H1 (cell line): ENCODE results near the gene SNX25. TPM values are rescaled to one million over a fixed set of nuclear protein-coding genes. Genes with fewer than 3 reads are reported as not detected.

Experiments
- CTCF ChIA-PET: fragments of 300-600 bp; sonication (Branson Sonifier 250); formaldehyde crosslinking; loops from one replicate; lab custom pipeline; 2021; ENCODE audit not compliant: partially characterized antibody; lab: Charles Lee
- POLR2A ChIA-PET: fragments of 300-600 bp; sonication (Branson Sonifier 250); formaldehyde crosslinking; loops from one replicate; lab custom pipeline; 2021; ENCODE audit warnings: inconsistent platforms; ENCODE audit not compliant: partially characterized antibody; lab: Charles Lee
- DNase-seq, 2 experiments: peaks; one replicate each; pipeline versions ENCODE4 v3.0.0 to v3.0.0-alpha.2; 2010 to 2022; ENCODE audit warnings: low spot score in 2 of 2, low read depth in 1 of 2, mixed read lengths in 1 of 2
- FAIRE-seq: peaks from 2 replicates; lab custom pipeline; 2011; peaks lifted over from hg19 to GRCh38; lab: Jason Lieb, UNC
- H2AFZ ChIP-seq: 2 replicates; pipeline ENCODE4 v1.8.1; 2012; ENCODE audit warnings: low read length, inconsistent platforms
- H2AK5ac ChIP-seq: 2 replicates; pipeline ENCODE4 v1.6.1; 2013; ENCODE audit warnings: low read depth, low read length
- H2BK120ac ChIP-seq: replicated peaks from 2 replicates; pipeline ENCODE3; 2013; ENCODE audit warnings: low read depth, low read length, inconsistent platforms
- H2BK12ac ChIP-seq: 2 replicates; pipeline ENCODE4 v1.6.1; 2013; ENCODE audit warnings: low read depth, low read length
- H2BK15ac ChIP-seq: 2 replicates; pipeline ENCODE4 v1.6.1; 2013; ENCODE audit warnings: low read length
- H2BK20ac ChIP-seq: 2 replicates; pipeline ENCODE4 v1.6.1; 2013; ENCODE audit warnings: low read length
- H2BK5ac ChIP-seq: 2 replicates; pipeline ENCODE4 v1.6.1; 2013; ENCODE audit warnings: low read depth, low read length
- H3K14ac ChIP-seq: 2 replicates; pipeline ENCODE4 v1.6.1; 2013; ENCODE audit warnings: inconsistent platforms; ENCODE audit not compliant: insufficient read length
- H3K18ac ChIP-seq: 2 replicates; pipeline ENCODE4 v1.6.1; 2013; ENCODE audit warnings: low read length; ENCODE audit errors: extremely low read depth
- H3K23ac ChIP-seq: 2 replicates; pipeline ENCODE4 v1.6.1; 2013; ENCODE audit warnings: inconsistent platforms; ENCODE audit not compliant: insufficient read length
- H3K23me2 ChIP-seq: 2 replicates; pipeline ENCODE4 v1.6.1; 2013; ENCODE audit warnings: low read depth, low read length
- H3K27ac ChIP-seq: 2 replicates; pipeline ENCODE4 v1.6.1; 2011; ENCODE audit warnings: low read depth, low read length, inconsistent platforms
- H3K27me3 ChIP-seq, 4 experiments: replicated peaks in 1 of 4; 1 replicate in 1 of 4; 2 replicates in 3 of 4; pipeline versions ENCODE4 v1.6.1 to v1.8.1; 2011 to 2013; ENCODE audit warnings: low read length in 3 of 4, mild to moderate bottlenecking in 3 of 4, inconsistent platforms in 2 of 4, mixed read lengths in 2 of 4, moderate library complexity in 1 of 4; ENCODE audit not compliant: control insufficient read depth in 3 of 4, insufficient read depth in 3 of 4; ENCODE audit errors: extremely low read depth in 1 of 4
- H3K36me3 ChIP-seq, 4 experiments: 2 replicates each; pipeline versions ENCODE4 v1.6.1 to v1.8.1; 2011 to 2013; ENCODE audit warnings: mild to moderate bottlenecking in 4 of 4, low read length in 3 of 4, moderate library complexity in 2 of 4, control low read depth in 1 of 4, inconsistent platforms in 1 of 4; ENCODE audit not compliant: insufficient read depth in 4 of 4, control insufficient read depth in 2 of 4
- H3K4ac ChIP-seq: replicated peaks from 2 replicates; pipeline ENCODE3; 2013; ENCODE audit warnings: low read length, low read depth, mixed read lengths, inconsistent platforms; ENCODE audit not compliant: insufficient read length
- H3K4me1 ChIP-seq, 4 experiments: replicated peaks in 1 of 4; 1 replicate in 1 of 4; 2 replicates in 3 of 4; pipeline versions ENCODE4 v1.6.1 to v1.8.1; 2011 to 2013; ENCODE audit warnings: low read length in 3 of 4, inconsistent platforms in 2 of 4, mixed read lengths in 1 of 4; ENCODE audit not compliant: insufficient read depth in 4 of 4, control insufficient read depth in 3 of 4
- H3K4me2 ChIP-seq, 2 experiments: 2 replicates each; pipeline versions ENCODE4 v1.6.1 to v1.8.1; 2011 to 2013; ENCODE audit warnings: low read depth in 2 of 2, low read length in 2 of 2, control low read depth in 1 of 2, inconsistent platforms in 1 of 2, mild to moderate bottlenecking in 1 of 2; ENCODE audit not compliant: insufficient read depth in 1 of 2
- H3K4me3 ChIP-seq, 4 experiments: fragments of 200-600, 300-600 bp in 1 of 4; sonication (generic), shearing (Covaris generic), sonication (Bioruptor Twin) in 1 of 4; 2 replicates each; pipeline versions ENCODE4 v1.5.1 to v1.8.1; 2011 to 2016; ENCODE audit warnings: low read length in 4 of 4, low read depth in 3 of 4, control low read depth in 2 of 4, inconsistent platforms in 2 of 4, mild to moderate bottlenecking in 2 of 4, mixed read lengths in 1 of 4, moderate library complexity in 1 of 4; ENCODE audit not compliant: insufficient read depth in 2 of 4; ENCODE audit errors: extremely low read depth in 1 of 4
- H3K56ac ChIP-seq: replicated peaks from 2 replicates; pipeline ENCODE3; 2013; ENCODE audit warnings: low read depth, mild to moderate bottlenecking, mixed read lengths, low read length, inconsistent platforms; ENCODE audit not compliant: insufficient read length
- H3K79me1 ChIP-seq: 2 replicates; pipeline ENCODE4 v1.6.1; 2013; ENCODE audit warnings: low read depth, low read length, control low read depth
- H3K79me2 ChIP-seq, 2 experiments: 2 replicates each; pipeline versions ENCODE4 v1.6.1 to v1.8.1; 2012 to 2013; ENCODE audit warnings: low read length in 2 of 2, mild to moderate bottlenecking in 2 of 2, inconsistent platforms in 1 of 2; ENCODE audit not compliant: insufficient read depth in 2 of 2, control insufficient read depth in 1 of 2
- H3K9ac ChIP-seq, 4 experiments: replicated peaks in 1 of 4; 1 replicate in 1 of 4; 2 replicates in 3 of 4; pipeline versions ENCODE4 v1.6.1 to v1.8.1; 2011 to 2013; ENCODE audit warnings: low read depth in 3 of 4, low read length in 3 of 4, control low read depth in 2 of 4, mild to moderate bottlenecking in 2 of 4, moderate library complexity in 2 of 4, inconsistent platforms in 1 of 4; ENCODE audit errors: extremely low read depth in 1 of 4
- H3K9me3 ChIP-seq, 2 experiments: 2 replicates each; pipeline versions ENCODE4 v1.6.1 to v1.8.1; 2012 to 2013; ENCODE audit warnings: mild to moderate bottlenecking in 2 of 2, moderate library complexity in 2 of 2, control low read depth in 1 of 2, inconsistent platforms in 1 of 2, low read depth in 1 of 2, low read length in 1 of 2, mixed read lengths in 1 of 2; ENCODE audit not compliant: insufficient read depth in 2 of 2
- H4K20me1 ChIP-seq, 2 experiments: replicated peaks in 1 of 2; 2 replicates each; pipeline versions ENCODE3 to v1.8.1; 2011 to 2013; ENCODE audit warnings: inconsistent platforms in 2 of 2, low read length in 2 of 2, mild to moderate bottlenecking in 1 of 2; ENCODE audit not compliant: insufficient read depth in 2 of 2, control insufficient read depth in 1 of 2
- H4K5ac ChIP-seq: 2 replicates; pipeline ENCODE4 v1.6.1; 2013; ENCODE audit warnings: low read length, low read depth, mixed read lengths, inconsistent platforms; ENCODE audit not compliant: insufficient read length
- H4K8ac ChIP-seq: 2 replicates; pipeline ENCODE4 v1.8.0; 2013; ENCODE audit warnings: mild to moderate bottlenecking, moderate library complexity, low read length, inconsistent platforms; ENCODE audit not compliant: insufficient read depth; ENCODE audit errors: extremely low read depth
- H4K91ac ChIP-seq: replicated peaks from 2 replicates; pipeline ENCODE3; 2013; ENCODE audit warnings: low read length, mixed read lengths, inconsistent platforms; ENCODE audit not compliant: insufficient read length
- RNF2 ChIP-seq: fragments of 200-900, 300-1000 bp; sonication (generic); IDR thresholded peaks from 2 replicates; pipeline ENCODE4 v1.7.1; 2016; ENCODE audit warnings: borderline replicate concordance, low read depth, mild to moderate bottlenecking, antibody characterized with exemption, low read length; ENCODE audit not compliant: poor library complexity, severe bottlenecking; ENCODE audit errors: missing control alignments
- TEAD4 ChIP-seq: IDR thresholded peaks from 2 replicates; pipeline ENCODE4 v1.6.1; 2012; ENCODE audit warnings: low read depth, low read length, inconsistent platforms, mixed read lengths
- polyA plus RNA-seq, 7 experiments: library from polyadenylated mRNA; depleted of rRNA in 3 of 7; stranded (reverse) in 5 of 7; unstranded in 2 of 7; fragments of >200 nt in 5 of 7; fragments of 200-250 nt in 2 of 7; gene quantifications; 1 replicate in 5 of 7; 2 replicates in 1 of 7; 4 replicates in 1 of 7; pipeline versions ENCODE4 v1.2.1 to v1.2.3, GENCODE V29; 2011 to 2013; ENCODE audit warnings: missing spikeins in 2 of 7, mixed read lengths in 2 of 7
- total RNA-seq: library from RNA; stranded (reverse); fragmentation: NEBNext Ultra II Directional; extraction: Animal tissue kit (Norgen Biotek cat#: 25700); gene quantifications from 2 replicates; pipeline ENCODE4 v1.2.1, GENCODE V29; 2021

The SNX25 gene
- total and polyA plus RNA-seq, 2 of the 8 experiments (the other 6 are each of a cell fraction or from before 2014, with no cell fraction given): 5.4 to 19.9 TPM

DNA sequence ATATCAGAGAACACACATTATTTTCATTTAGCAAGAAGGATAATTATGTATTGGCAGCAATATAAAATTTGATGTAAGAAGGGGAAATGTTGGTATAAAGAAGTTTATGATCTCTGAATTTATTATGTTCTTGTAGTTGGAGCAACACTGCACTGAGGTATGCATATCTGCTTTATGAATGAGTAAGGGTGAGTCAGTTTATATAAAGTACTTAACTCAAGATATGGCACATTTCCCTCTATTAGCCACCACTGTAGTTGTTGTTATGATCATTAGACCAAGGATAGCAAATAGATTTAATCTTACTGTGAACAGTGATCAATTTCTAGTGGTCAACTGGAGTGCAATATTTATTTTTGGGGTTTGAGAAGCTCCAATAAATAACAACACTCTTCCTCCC lies 66.6 kb downstream of the SNX25 start:
- no peaks in the 10 kb centered on the region for H4K20me1 ChIP-seq
- no peak overlapping the region for H3K56ac ChIP-seq
- no peak overlapping the region for H3K23ac ChIP-seq
- no peak overlapping the region for H2AK5ac ChIP-seq
- no peak overlapping the region for H2BK120ac ChIP-seq
- H4K91ac ChIP-seq: no peak overlapping the region
- no peak overlapping the region for H2AFZ ChIP-seq
- no peaks in the 10 kb centered on the region for H3K9me3 ChIP-seq
- no peak overlapping the region for H3K14ac ChIP-seq
- no peak for DNase-seq
- H3K9ac ChIP-seq: no peak overlapping the region
- H3K4me3 ChIP-seq: no peak overlapping the region
- no peak overlapping the region for H4K8ac ChIP-seq
- no peaks in the 10 kb centered on the region; a peak in 1 of 8 replicates for H3K36me3 ChIP-seq
- no peak overlapping the region for H3K4ac ChIP-seq
- ChIA-PET POLR2A (no interaction called here), CTCF (no interaction called here)
- H3K27ac ChIP-seq: no peak overlapping the region
- no peaks in the 10 kb centered on the region for H3K27me3 ChIP-seq
- no peak overlapping the region for H3K18ac ChIP-seq
- H3K23me2 ChIP-seq: no peaks in the 10 kb centered on the region
- FAIRE-seq: no peak
- H4K5ac ChIP-seq: no peak overlapping the region
- no peak overlapping the region for H3K4me2 ChIP-seq
- H3K4me1 ChIP-seq: peaks cover 0 to 7% (median 2%) of the 10 kb centered on the region in 4 experiments; a peak in 3 of 7 replicates
- no peak overlapping the region for H2BK15ac ChIP-seq
- H3K79me1 ChIP-seq: no peaks in the 10 kb centered on the region
- no peak overlapping the region for H2BK12ac ChIP-seq
- no peak overlapping the region for H2BK5ac ChIP-seq
- no peaks in the 10 kb centered on the region for H3K79me2 ChIP-seq
- no peak overlapping the region for H2BK20ac ChIP-seq
- TF ChIP-seq TEAD4 (no peak), RNF2 (no peak)
